ENCODE results near the gene LRP1B.
"Not testable (repeated sequence)": the region's sequence is repeated elsewhere in the genome, so short reads cannot be mapped to it uniquely, and the experiment has no call there.

Gene LRP1B

GRCh38 chr2:141003967-141004657 is 1126.7 kb downstream of the LRP1B start:
- Mint-ChIP-seq H3K36me3 (no peaks in the 10 kb centered on the region), H3K9me3 (peaks cover 4% of the 10 kb centered on the region), H3K4me3 (no peak overlapping the region), H3K27ac (no peak overlapping the region), H3K27me3 (no peaks in the 10 kb centered on the region), H3K4me1 (no peaks in the 10 kb centered on the region)
- DNase-seq (ENCODE audit: low spot score in 2 of 2), result no peak
- ATAC-seq (ENCODE audit: low read depth), result no peak

DNA sequence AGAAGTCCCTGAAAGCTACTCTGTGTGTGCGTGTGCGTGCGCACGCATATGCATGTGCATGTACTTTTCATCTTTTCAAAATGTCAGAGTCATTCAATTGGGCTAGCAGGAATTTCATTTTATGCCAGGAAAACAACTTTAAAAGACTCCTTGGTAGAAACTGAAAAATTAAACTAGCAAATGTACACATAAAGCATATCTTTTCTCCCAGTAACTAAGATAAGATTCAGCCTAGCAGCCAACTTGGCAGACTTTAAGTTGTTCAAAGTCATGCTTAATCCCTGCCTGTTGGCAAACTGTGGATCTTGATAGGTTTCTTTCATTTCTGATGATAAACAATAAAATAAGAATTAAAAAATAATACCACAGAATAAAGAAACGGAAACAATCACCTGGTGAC is 1129.1 kb downstream of the LRP1B start:
- Mint-ChIP-seq H3K27ac (no peak overlapping the region), H3K4me1 (no peaks in the 10 kb centered on the region), H3K9me3 (peaks cover 4% of the 10 kb centered on the region), H3K27me3 (no peaks in the 10 kb centered on the region), H3K4me3 (no peak overlapping the region), H3K36me3 (no peaks in the 10 kb centered on the region)
- DNase-seq (ENCODE audit: low spot score in 2 of 2) (no peak), ATAC-seq (ENCODE audit: low read depth) (no peak)

DNA sequence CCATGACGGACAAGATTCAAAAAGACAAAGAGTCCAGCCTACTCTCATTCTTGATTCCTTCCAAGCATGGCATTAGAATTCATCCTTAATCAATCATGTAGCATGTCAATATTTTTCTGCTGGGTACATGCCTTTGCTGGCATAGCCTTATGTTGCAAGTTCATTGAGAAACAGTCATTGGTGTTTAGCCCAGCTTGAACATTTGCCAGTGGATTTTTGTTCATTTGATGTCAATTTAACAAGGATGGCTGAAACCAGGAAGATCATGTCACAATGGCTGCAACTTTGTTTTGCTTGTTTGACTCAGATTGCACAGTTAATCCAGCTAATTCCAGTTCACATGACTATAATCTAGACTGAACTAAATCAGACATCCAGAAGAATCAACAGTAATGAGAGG is 1132.2 kb downstream of the LRP1B start:
- DNase-seq (ENCODE audit: low spot score in 2 of 2) (no peak), ATAC-seq (ENCODE audit: low read depth) (no peak)
- Mint-ChIP-seq H3K9me3 (peaks cover 2% of the 10 kb centered on the region), H3K27ac (no peak overlapping the region), H3K4me3 (no peak overlapping the region), H3K36me3 (no peaks in the 10 kb centered on the region), H3K4me1 (no peaks in the 10 kb centered on the region), H3K27me3 (no peaks in the 10 kb centered on the region)

DNA sequence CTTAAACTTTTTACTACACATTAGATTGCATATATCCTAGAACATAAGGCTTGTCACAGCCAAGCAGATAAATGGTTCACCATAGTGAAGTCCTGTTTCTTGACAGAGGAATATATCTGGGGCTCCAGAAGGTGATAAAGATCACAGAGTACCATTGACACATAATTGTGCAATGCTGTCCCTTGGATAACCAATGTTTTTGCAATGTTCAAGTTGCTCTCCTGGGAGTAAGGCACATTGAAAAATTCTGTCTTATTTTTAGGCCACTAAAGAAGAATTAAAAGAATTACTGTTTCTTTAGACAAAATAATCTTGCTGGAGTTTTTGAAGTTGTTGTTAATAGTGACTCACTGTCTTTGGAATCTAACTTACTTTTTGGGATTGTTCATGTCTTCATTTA is 1132.8 kb downstream of the LRP1B start:
- Mint-ChIP-seq H3K27ac (no peak overlapping the region), H3K36me3 (no peaks in the 10 kb centered on the region), H3K4me3 (no peak overlapping the region), H3K27me3 (no peaks in the 10 kb centered on the region), H3K4me1 (no peaks in the 10 kb centered on the region), H3K9me3 (no peaks in the 10 kb centered on the region)
- ATAC-seq (ENCODE audit: low read depth) (no peak), DNase-seq (ENCODE audit: low spot score in 2 of 2) (no peak)

- H3K36me3 Mint-ChIP-seq, result no peaks in the 10 kb centered on the region
- DNase-seq (ENCODE audit: low spot score in 2 of 2) (no peak), ATAC-seq (ENCODE audit: low read depth) (no peak)
- no peaks in the 10 kb centered on the region for H3K9me3 Mint-ChIP-seq
- H3K4me3 Mint-ChIP-seq, result no peak overlapping the region
- H3K27ac Mint-ChIP-seq, result no peak overlapping the region
- H3K4me1 Mint-ChIP-seq, result no peaks in the 10 kb centered on the region
- no peaks in the 10 kb centered on the region for H3K27me3 Mint-ChIP-seq
Observed at GRCh38 chr2:140994856-140995255, 1136.0 kb downstream of the LRP1B start.

DNA sequence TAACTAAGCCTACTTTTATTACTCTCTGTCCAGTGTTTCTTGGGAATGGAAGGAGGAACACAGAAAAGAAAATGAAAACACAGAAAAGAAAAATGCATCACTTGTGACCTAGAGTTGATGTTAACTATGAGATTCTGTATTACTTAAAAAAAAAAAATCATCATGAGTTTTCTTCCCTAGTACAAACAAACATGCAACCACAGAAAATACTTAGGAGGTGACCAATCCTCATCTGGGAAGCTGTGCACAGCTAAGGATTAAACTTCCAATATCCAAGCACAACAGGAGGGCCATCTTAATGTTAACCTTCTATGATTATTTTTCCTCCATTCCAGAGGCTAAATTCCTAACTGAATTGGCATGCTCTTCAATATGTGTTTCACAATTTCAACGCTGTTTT is 1140.4 kb downstream of the LRP1B start:
- Mint-ChIP-seq H3K9me3 (no peaks in the 10 kb centered on the region), H3K27ac (no peak overlapping the region), H3K27me3 (no peaks in the 10 kb centered on the region), H3K4me1 (no peaks in the 10 kb centered on the region), H3K36me3 (no peaks in the 10 kb centered on the region), H3K4me3 (no peak overlapping the region)
- no peak for DNase-seq (ENCODE audit: low spot score in 2 of 2)
- no peak for ATAC-seq (ENCODE audit: low read depth)

DNA sequence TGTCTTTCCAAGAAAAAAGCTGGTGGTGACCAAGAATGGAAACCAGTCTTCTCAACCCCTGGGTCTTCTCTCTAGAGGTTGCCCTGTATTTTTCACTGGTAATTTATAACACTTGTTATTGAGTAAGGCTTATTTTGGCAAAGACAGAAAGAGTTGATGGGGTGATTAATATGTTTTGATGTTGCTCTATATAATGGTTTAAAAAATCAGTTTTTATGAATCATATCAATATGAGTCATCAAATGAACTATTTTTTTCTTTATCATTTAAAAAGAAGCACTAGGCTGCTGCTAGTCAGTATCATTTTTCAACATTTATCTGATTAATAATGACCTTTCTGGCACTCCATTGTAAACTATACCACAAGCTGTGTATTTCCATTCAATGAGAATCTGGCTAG is 1142.2 kb downstream of the LRP1B start:
- H3K4me3 Mint-ChIP-seq, result no peak overlapping the region
- no peaks in the 10 kb centered on the region for H3K4me1 Mint-ChIP-seq
- ATAC-seq (ENCODE audit: low read depth) (no peak), DNase-seq (ENCODE audit: low spot score in 2 of 2) (no peak)
- H3K36me3 Mint-ChIP-seq, result no peaks in the 10 kb centered on the region
- no peaks in the 10 kb centered on the region for H3K9me3 Mint-ChIP-seq
- no peaks in the 10 kb centered on the region for H3K27me3 Mint-ChIP-seq
- H3K27ac Mint-ChIP-seq, result no peak overlapping the region

GRCh38 chr2:140986456-140986855 is 1144.4 kb downstream of the LRP1B start:
- no peak overlapping the region for H3K27ac Mint-ChIP-seq
- H3K36me3 Mint-ChIP-seq, result no peaks in the 10 kb centered on the region
- no peaks in the 10 kb centered on the region for H3K9me3 Mint-ChIP-seq
- H3K4me1 Mint-ChIP-seq, result no peaks in the 10 kb centered on the region
- DNase-seq (ENCODE audit: low spot score in 2 of 2) (no peak), ATAC-seq (ENCODE audit: low read depth) (no peak)
- H3K4me3 Mint-ChIP-seq, result no peak overlapping the region
- no peaks in the 10 kb centered on the region for H3K27me3 Mint-ChIP-seq

GRCh38 chr2:140975237-140975636 is 1155.6 kb downstream of the LRP1B start:
- no peak for DNase-seq (ENCODE audit: low spot score in 2 of 2)
- Mint-ChIP-seq H3K27ac (no peak overlapping the region), H3K4me3 (no peak overlapping the region), H3K9me3 (peaks cover 3% of the 10 kb centered on the region), H3K4me1 (no peaks in the 10 kb centered on the region), H3K27me3 (no peaks in the 10 kb centered on the region), H3K36me3 (no peaks in the 10 kb centered on the region)
- no peak for ATAC-seq (ENCODE audit: low read depth)

GRCh38 chr2:140972724-140973123 is 1158.1 kb downstream of the LRP1B start:
- ATAC-seq (ENCODE audit: low read depth) (no peak), DNase-seq (ENCODE audit: low spot score in 2 of 2) (no peak)
- Mint-ChIP-seq H3K4me3 (no peak overlapping the region), H3K27me3 (no peaks in the 10 kb centered on the region), H3K4me1 (no peaks in the 10 kb centered on the region), H3K36me3 (no peaks in the 10 kb centered on the region), H3K9me3 (peaks cover 8% of the 10 kb centered on the region), H3K27ac (no peak overlapping the region)

GRCh38 chr2:140964324-140964723 is 1166.5 kb downstream of the LRP1B start:
- ATAC-seq (ENCODE audit: low read depth); H3K36me3 Mint-ChIP-seq; H3K9me3 Mint-ChIP-seq; H3K27me3 Mint-ChIP-seq; H3K4me1 Mint-ChIP-seq; H3K4me3 Mint-ChIP-seq; DNase-seq (ENCODE audit: low spot score in 2 of 2); H3K27ac Mint-ChIP-seq: not testable (repeated sequence)

GRCh38 chr2:140949932-140950331 is 1180.9 kb downstream of the LRP1B start:
- ATAC-seq (ENCODE audit: low read depth) (no peak), DNase-seq (ENCODE audit: low spot score in 2 of 2) (no peak)
- Mint-ChIP-seq H3K4me1 (no peaks in the 10 kb centered on the region), H3K4me3 (no peak overlapping the region), H3K9me3 (no peaks in the 10 kb centered on the region), H3K36me3 (no peaks in the 10 kb centered on the region), H3K27ac (no peak overlapping the region), H3K27me3 (no peaks in the 10 kb centered on the region)

- ATAC-seq (ENCODE audit: low read depth), result no peak
- Mint-ChIP-seq H3K4me1 (no peaks in the 10 kb centered on the region), H3K27me3 (no peaks in the 10 kb centered on the region), H3K4me3 (no peak overlapping the region), H3K9me3 (peaks cover 2% of the 10 kb centered on the region), H3K36me3 (no peaks in the 10 kb centered on the region), H3K27ac (no peak overlapping the region)
- DNase-seq (ENCODE audit: low spot score in 2 of 2), result no peak
Observed at GRCh38 chr2:140947236-140947635, 1183.6 kb downstream of the LRP1B start.

DNA sequence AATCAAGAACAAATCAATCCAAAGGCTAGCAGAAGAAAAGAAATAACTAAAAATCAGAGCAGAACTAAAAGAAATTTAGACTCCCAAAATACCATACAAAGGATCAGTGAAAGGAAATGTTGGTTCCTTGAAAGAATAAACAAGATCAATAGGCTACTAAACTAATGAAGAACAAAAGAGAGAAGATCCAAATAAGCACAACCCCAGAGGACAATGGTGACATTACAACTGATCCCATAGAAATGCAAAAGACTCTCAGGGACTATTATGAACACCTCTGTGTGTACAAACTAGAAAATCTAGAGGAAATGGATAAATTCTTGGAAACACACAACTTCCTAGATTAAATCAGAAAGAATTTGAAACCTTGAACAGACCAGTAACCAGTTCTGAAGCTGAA is 1186.9 kb downstream of the LRP1B start:
- Mint-ChIP-seq H3K4me3 (no peak overlapping the region), H3K4me1 (no peaks in the 10 kb centered on the region), H3K27ac (no peak overlapping the region), H3K36me3 (no peaks in the 10 kb centered on the region), H3K9me3 (peaks cover 2% of the 10 kb centered on the region), H3K27me3 (no peaks in the 10 kb centered on the region)
- DNase-seq (ENCODE audit: low spot score in 2 of 2) (no peak), ATAC-seq (ENCODE audit: low read depth) (no peak)

DNA sequence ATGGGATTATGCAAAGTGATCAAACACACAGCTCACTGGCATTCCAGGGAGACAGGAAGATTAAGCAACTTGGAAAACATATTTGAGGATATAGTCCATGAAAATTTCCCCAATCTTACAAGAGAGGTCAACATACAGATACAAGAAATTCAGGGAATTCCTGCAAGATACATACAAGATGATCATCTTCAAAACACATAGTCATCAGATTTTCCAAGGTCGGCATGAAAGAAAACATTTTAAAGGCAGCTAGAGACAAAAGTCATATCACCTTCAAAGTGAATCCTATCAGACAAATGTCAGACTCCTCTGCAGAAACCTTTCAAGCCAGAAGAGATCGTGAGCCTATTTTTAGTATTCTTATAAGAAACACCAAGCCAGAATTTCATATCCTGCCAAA is 1188.5 kb downstream of the LRP1B start:
- no peak overlapping the region for H3K4me3 Mint-ChIP-seq
- peaks cover 2% of the 10 kb centered on the region for H3K9me3 Mint-ChIP-seq
- no peaks in the 10 kb centered on the region for H3K27me3 Mint-ChIP-seq
- ATAC-seq (ENCODE audit: low read depth), result no peak
- H3K36me3 Mint-ChIP-seq, result no peaks in the 10 kb centered on the region
- no peak for DNase-seq (ENCODE audit: low spot score in 2 of 2)
- H3K27ac Mint-ChIP-seq, result no peak overlapping the region
- no peaks in the 10 kb centered on the region for H3K4me1 Mint-ChIP-seq

Measured in memory B cell (primary cell).